Endothelial cell of umbilical vein (primary cell): Measurements from ENCODE around the gene TCF21. TPM values are rescaled to one million over a fixed set of nuclear protein-coding genes. Genes with fewer than 3 reads are reported as not detected.

ENCODE experiments used
- BruUV-seq: library from RNA; stranded (reverse); fragments of 400-500 nt; replicated peaks from 2 replicates; lab custom pipeline; 2021; lab: Mats Ljungman, UMichigan
- CTCF ChIA-PET: fragments of 300-600, 350-600 bp; sonication (Branson Sonifier 250); formaldehyde crosslinking; loops from one replicate; lab custom pipeline; 2021; ENCODE audit warnings: antibody characterized with exemption, inconsistent platforms; lab: Charles Lee
- POLR2A ChIA-PET: fragments of 300-600, 350-600 bp; sonication (Branson Sonifier 250); formaldehyde crosslinking; loops from one replicate; lab custom pipeline; 2021; ENCODE audit warnings: antibody characterized with exemption, inconsistent platforms; lab: Charles Lee
- DNase-seq: peaks from one replicate; pipeline ENCODE4 v3.0.0-alpha.2; 2011; ENCODE audit warnings: low read depth, low spot score
- FAIRE-seq: peaks from 2 replicates; lab custom pipeline; 2011; peaks lifted over from hg19 to GRCh38; lab: Jason Lieb, UNC
- H2AFZ ChIP-seq: 2 replicates; pipeline ENCODE4 v1.6.0; 2012; ENCODE audit warnings: low read depth, low read length, control low read depth, inconsistent platforms
- H3K27ac ChIP-seq: 2 replicates; pipeline ENCODE4 v1.5.1; 2011; ENCODE audit warnings: low read depth, mild to moderate bottlenecking, control low read depth, low read length, moderate library complexity; ENCODE audit not compliant: insufficient read depth
- H3K27me3 ChIP-seq, 2 experiments: 2 replicates each; pipeline versions ENCODE4 v1.6.0 to v1.6.1; 2011; ENCODE audit warnings: low read length in 2 of 2, mixed read lengths in 1 of 2; ENCODE audit not compliant: control insufficient read depth in 2 of 2, insufficient read depth in 2 of 2
- H3K36me3 ChIP-seq, 2 experiments: 2 replicates in 1 of 2; 3 replicates in 1 of 2; pipeline ENCODE4 v1.5.1; 2011; ENCODE audit warnings: low read length in 2 of 2, mild to moderate bottlenecking in 1 of 2, moderate library complexity in 1 of 2; ENCODE audit not compliant: control insufficient read depth in 2 of 2, insufficient read depth in 2 of 2; ENCODE audit errors: extremely low read depth in 1 of 2
- H3K4me1 ChIP-seq: 3 replicates; pipeline ENCODE4 v1.5.1; 2011; ENCODE audit warnings: mild to moderate bottlenecking, low read length; ENCODE audit not compliant: control insufficient read depth, insufficient read depth; ENCODE audit errors: extremely low read depth
- H3K4me2 ChIP-seq: 2 replicates; pipeline ENCODE4 v1.6.1; 2011; ENCODE audit warnings: low read length, control low read depth, mixed read lengths; ENCODE audit not compliant: insufficient read depth
- H3K4me3 ChIP-seq, 3 experiments: fragments of 200-600 bp in 1 of 3; sonication (generic), shearing (Covaris generic) in 1 of 3; replicated peaks in 1 of 3; 2 replicates each; pipeline ENCODE4 v1.5.1; 2011 to 2016; ENCODE audit warnings: control low read depth in 3 of 3, low read length in 3 of 3, mild to moderate bottlenecking in 2 of 3, inconsistent platforms in 1 of 3, low read depth in 1 of 3, moderate library complexity in 1 of 3; ENCODE audit not compliant: insufficient read depth in 1 of 3
- H3K79me2 ChIP-seq: 2 replicates; pipeline ENCODE4 v1.6.0; 2012; ENCODE audit warnings: low read length, inconsistent platforms; ENCODE audit not compliant: control insufficient read depth, insufficient read depth
- H3K9ac ChIP-seq: replicated peaks from 2 replicates; pipeline ENCODE3; 2011; ENCODE audit warnings: low read length, control low read depth; ENCODE audit not compliant: insufficient read depth; ENCODE audit errors: extremely low read depth
- H3K9me1 ChIP-seq: replicated peaks from 3 replicates; pipeline ENCODE4 v1.6.0; 2011; ENCODE audit warnings: mild to moderate bottlenecking, low read length; ENCODE audit not compliant: control insufficient read depth, insufficient read depth; ENCODE audit errors: extremely low read depth
- H3K9me3 ChIP-seq: replicated peaks from 2 replicates; pipeline ENCODE4 v1.5.1; 2012; ENCODE audit warnings: low read length, inconsistent platforms; ENCODE audit not compliant: control insufficient read depth, insufficient read depth
- H4K20me1 ChIP-seq: replicated peaks from 2 replicates; pipeline ENCODE3; 2011; ENCODE audit warnings: mild to moderate bottlenecking, low read length; ENCODE audit not compliant: control insufficient read depth, insufficient read depth; ENCODE audit errors: extremely low read depth
- CTCF ChIP-seq, 2 donors: IDR thresholded peaks; 1 replicate in 1 of 2; 2 replicates in 1 of 2; pipeline ENCODE4 v1.5.1; 2011; ENCODE audit warnings: low read length in 2 of 2, mild to moderate bottlenecking in 2 of 2, moderate library complexity in 2 of 2, control low read depth in 1 of 2, inconsistent platforms in 1 of 2, low read depth in 1 of 2; ENCODE audit not compliant: insufficient read depth in 1 of 2; ENCODE audit errors: extremely low read depth in 1 of 2
- EZH2 ChIP-seq: IDR thresholded peaks from 2 replicates; pipeline ENCODE4 v1.6.1; 2012; ENCODE audit warnings: borderline replicate concordance, low read depth, mild to moderate bottlenecking, moderate library complexity, low read length, inconsistent platforms; ENCODE audit not compliant: severe bottlenecking
- FOS ChIP-seq: IDR thresholded peaks from 2 replicates; pipeline ENCODE4 v1.6.1; 2011; ENCODE audit warnings: mild to moderate bottlenecking, low read length, moderate library complexity, borderline replicate concordance; ENCODE audit not compliant: insufficient read depth
- GATA2 ChIP-seq: IDR thresholded peaks from 2 replicates; pipeline ENCODE4 v1.7.0; 2011; ENCODE audit warnings: low read depth, mild to moderate bottlenecking, moderate library complexity, mixed read lengths, low read length; ENCODE audit not compliant: insufficient read length, insufficient read depth
- JUN ChIP-seq: IDR thresholded peaks from 2 replicates; pipeline ENCODE4 v1.6.1; 2011; ENCODE audit warnings: borderline replicate concordance, low read depth; ENCODE audit not compliant: insufficient read length, insufficient read depth
- MAX ChIP-seq: IDR thresholded peaks from 2 replicates; pipeline ENCODE4 v1.6.1; 2011; ENCODE audit not compliant: insufficient read depth, insufficient read length
- MYC ChIP-seq: IDR thresholded peaks from one replicate; pipeline ENCODE4 v1.6.1; 2011; ENCODE audit warnings: mild to moderate bottlenecking, low read depth, low read length
- POLR2A ChIP-seq: IDR thresholded peaks from 2 replicates; pipeline ENCODE4 v1.6.1; 2012; ENCODE audit warnings: low read depth, mild to moderate bottlenecking, control low read depth, low read length
- POLR2AphosphoS5 ChIP-seq: IDR thresholded peaks from 2 replicates; pipeline ENCODE4 v1.6.1; 2012; ENCODE audit warnings: low read depth, mild to moderate bottlenecking, control low read depth, low read length, moderate library complexity; ENCODE audit not compliant: insufficient read depth
- dilution Hi-C: fragments of 300-500 bp; cut with MboI; formaldehyde crosslinking; loops from one replicate; pipeline ENCODE4 v1.15.0; 2019; ENCODE audit warnings: low sequenced_read_pairs; ENCODE audit not compliant: extremely low pct_ligation_motif_present
- intact Hi-C: fragments of 100-400 bp; cut with micrococcal nuclease; formaldehyde crosslinking; loops from one replicate; pipeline ENCODE4 v1.10.0; 2022
- polyA plus RNA-seq, 4 experiments: library from polyadenylated mRNA; depleted of rRNA in 3 of 4; stranded (reverse) in 3 of 4; unstranded in 1 of 4; fragments of >200 nt; gene quantifications; 2 replicates each; pipeline versions ENCODE4 v1.2.1 to v1.2.3, GENCODE V29; 2011 to 2012; ENCODE audit warnings: missing spikeins in 1 of 4
- total RNA-seq: library from RNA; stranded (reverse); gene quantifications from 2 replicates; pipeline ENCODE4 v1.2.3, GENCODE V29; 2021

TCF21 gene
- total and polyA plus RNA-seq, 2 donors (not counting 3 experiments of a cell fraction or from before 2014, with no cell fraction given), result not detected

- no peak for FAIRE-seq
- dilution Hi-C loops, result no loop called here
- no peaks in the 10 kb centered on the region for H3K36me3 ChIP-seq
- BruUV-seq, result no TSS peak
- H2AFZ ChIP-seq, result no peak overlapping the region
- no peak overlapping the region for H3K4me3 ChIP-seq
- no peak overlapping the region for H3K4me2 ChIP-seq
- no peak overlapping the region for H3K9ac ChIP-seq
- ChIA-PET CTCF (interaction anchor here (1.0 to 4.7 kb wide), 4 partner anchors 16 to 157 kb away, joined by 5 to 19 read pairs (median 16); no protein-coding TSS in a partner anchor), POLR2A (no interaction called here)
- H3K4me1 ChIP-seq, result no peaks in the 10 kb centered on the region
- peaks cover 7 to 16% of the 10 kb centered on the region in 2 experiments for H3K27me3 ChIP-seq
- no peak overlapping the region for H3K27ac ChIP-seq
- H3K79me2 ChIP-seq, result no peaks in the 10 kb centered on the region
- no peak for TF ChIP-seq GATA2
- no peak for TF ChIP-seq MAX
- TF ChIP-seq JUN, result no peak
- no peak for TF ChIP-seq CTCF (IDR thresholded peaks at IDR 0.05; ENCODE audit: extremely low read depth in 1 of 2, insufficient read depth in 1 of 2, low read depth in 1 of 2, low read length in 2 of 2)
- TF ChIP-seq POLR2A, result no peak
- TF ChIP-seq MYC, result no peak
- no peak for TF ChIP-seq EZH2
- no peak for TF ChIP-seq POLR2AphosphoS5
- TF ChIP-seq FOS, result no peak
- no peaks in the 10 kb centered on the region for H3K9me1 ChIP-seq
- no peaks in the 10 kb centered on the region for H4K20me1 ChIP-seq
- no peak for DNase-seq
- no peaks in the 10 kb centered on the region for H3K9me3 ChIP-seq
- intact Hi-C loops, result no loop called here
These were observed 51.1 kb downstream of the TCF21 start for GRCh38 chr6:133939778-133940667.

Other genes with a start within 250 kb of the TCF21 start
- 31.2 and 33.4 TPM in 2 replicates for gene TBPL1, start 64.1 kb downstream of the TCF21 start, total RNA-seq
- 14.9 and 19.6 TPM in 2 replicates for gene TBPL1, start 64.1 kb downstream of the TCF21 start, polyA plus RNA-seq
- gene SLC2A12, start 163.5 kb downstream of the TCF21 start, total RNA-seq, result 0.39 and 0.93 TPM in 2 replicates
- gene SLC2A12, start 163.5 kb downstream of the TCF21 start, polyA plus RNA-seq, result 1.4 and 1.6 TPM in 2 replicates